H9 (cell line): ENCODE data around the gene ZNF521. TPM values are rescaled to one million over a fixed set of nuclear protein-coding genes. Genes with fewer than 3 reads are reported as not detected.

ENCODE experiments used
- DNase-seq: peaks from one replicate; pipeline ENCODE4 v3.0.0-alpha.2; 2017
- H2AFZ ChIP-seq: one replicate; pipeline ENCODE4 v1.6.1; 2013; ENCODE audit warnings: mild to moderate bottlenecking, low read length, control low read depth, moderate library complexity
- H2AK5ac ChIP-seq: 2 replicates; pipeline ENCODE4 v1.6.1; 2013; ENCODE audit warnings: low read length, control low read depth, mixed read lengths; ENCODE audit not compliant: insufficient read length
- H2BK120ac ChIP-seq: one replicate; pipeline ENCODE4 v1.6.1; 2013; ENCODE audit warnings: low read depth, mild to moderate bottlenecking, low read length, control low read depth, inconsistent platforms; ENCODE audit not compliant: poor library complexity, severe bottlenecking
- H2BK12ac ChIP-seq: 2 replicates; pipeline ENCODE4 v1.6.1; 2013; ENCODE audit warnings: low read length, control low read depth, mixed read lengths, low read depth; ENCODE audit not compliant: insufficient read length
- H2BK15ac ChIP-seq: 2 replicates; pipeline ENCODE4 v1.6.1; 2013; ENCODE audit warnings: low read depth, low read length, control low read depth
- H2BK20ac ChIP-seq: one replicate; pipeline ENCODE4 v1.6.1; 2013; ENCODE audit warnings: low read depth, mild to moderate bottlenecking, low read length, control low read depth, inconsistent platforms; ENCODE audit not compliant: poor library complexity, severe bottlenecking
- H2BK5ac ChIP-seq: 2 replicates; pipeline ENCODE4 v1.6.1; 2013; ENCODE audit warnings: low read length, control low read depth, mixed read lengths; ENCODE audit not compliant: insufficient read length
- H3K14ac ChIP-seq: 2 replicates; pipeline ENCODE4 v1.6.1; 2013; ENCODE audit warnings: low read length, control low read depth; ENCODE audit not compliant: insufficient read depth
- H3K18ac ChIP-seq: 2 replicates; pipeline ENCODE4 v1.6.1; 2013; ENCODE audit warnings: low read depth, mild to moderate bottlenecking, mixed read lengths, low read length, control low read depth; ENCODE audit not compliant: insufficient read length
- H3K23ac ChIP-seq: 2 replicates; pipeline ENCODE4 v1.6.1; 2013; ENCODE audit warnings: low read length, control low read depth, mixed read lengths, low read depth; ENCODE audit not compliant: insufficient read length
- H3K23me2 ChIP-seq: 2 replicates; pipeline ENCODE4 v1.6.1; 2013; ENCODE audit warnings: low read depth, mild to moderate bottlenecking, mixed read lengths, low read length, control low read depth; ENCODE audit not compliant: insufficient read length, poor library complexity, severe bottlenecking
- H3K27ac ChIP-seq: 2 replicates; pipeline ENCODE4 v1.5.1; 2013; ENCODE audit warnings: low read length, control low read depth, mixed read lengths, low read depth; ENCODE audit not compliant: insufficient read length
- H3K27me3 ChIP-seq: 2 replicates; pipeline ENCODE4 v1.6.1; 2013; ENCODE audit warnings: low read length, control low read depth, inconsistent platforms; ENCODE audit not compliant: insufficient read depth
- H3K4ac ChIP-seq: 2 replicates; pipeline ENCODE4 v1.6.1; 2013; ENCODE audit warnings: low read depth, mild to moderate bottlenecking, control low read depth, inconsistent platforms, low read length, moderate library complexity
- H3K4me1 ChIP-seq: 2 replicates; pipeline ENCODE4 v1.6.1; 2013; ENCODE audit warnings: low read length, control low read depth, inconsistent platforms; ENCODE audit not compliant: insufficient read depth
- H3K4me2 ChIP-seq: 2 replicates; pipeline ENCODE4 v1.6.1; 2013; ENCODE audit warnings: low read length, control low read depth, mixed read lengths; ENCODE audit not compliant: insufficient read length, insufficient read depth
- H3K56ac ChIP-seq: 2 replicates; pipeline ENCODE4 v1.6.1; 2013; ENCODE audit warnings: low read depth, mild to moderate bottlenecking, mixed read lengths, low read length, control low read depth; ENCODE audit not compliant: insufficient read length
- H3K79me1 ChIP-seq: 2 replicates; pipeline ENCODE4 v1.6.1; 2013; ENCODE audit warnings: low read depth, mild to moderate bottlenecking, moderate library complexity, low read length, control low read depth, inconsistent platforms; ENCODE audit not compliant: insufficient read depth, poor library complexity, severe bottlenecking
- H3K79me2 ChIP-seq: 2 replicates; pipeline ENCODE4 v1.6.1; 2013; ENCODE audit warnings: low read length, control low read depth, inconsistent platforms; ENCODE audit not compliant: insufficient read depth
- H3K9ac ChIP-seq: 2 replicates; pipeline ENCODE4 v1.6.1; 2013; ENCODE audit warnings: low read length, control low read depth, mixed read lengths; ENCODE audit not compliant: insufficient read length; ENCODE audit errors: extremely low read depth
- H3K9me3 ChIP-seq: one replicate; pipeline ENCODE4 v1.6.1; 2013; ENCODE audit warnings: low read depth, low read length, inconsistent platforms; ENCODE audit not compliant: control insufficient read depth
- H3T11ph ChIP-seq: one replicate; pipeline ENCODE4 v1.6.1; 2013; ENCODE audit warnings: mild to moderate bottlenecking, low read length, control low read depth, inconsistent platforms
- H4K20me1 ChIP-seq: one replicate; pipeline ENCODE4 v1.6.1; 2013; ENCODE audit not compliant: control insufficient read depth, insufficient read length, insufficient read depth
- H4K5ac ChIP-seq: 2 replicates; pipeline ENCODE4 v1.6.1; 2013; ENCODE audit warnings: low read depth, mild to moderate bottlenecking, mixed read lengths, low read length, control low read depth; ENCODE audit not compliant: insufficient read length
- H4K8ac ChIP-seq: replicated peaks from 2 replicates; pipeline ENCODE4 v1.6.1; 2013; ENCODE audit warnings: low read length, control low read depth, mixed read lengths, low read depth; ENCODE audit not compliant: insufficient read length
- H4K91ac ChIP-seq: 2 replicates; pipeline ENCODE4 v1.6.1; 2013; ENCODE audit warnings: low read depth, mild to moderate bottlenecking, moderate library complexity, mixed read lengths, low read length, control low read depth; ENCODE audit not compliant: insufficient read length
- H3K27ac Mint-ChIP-seq, 3 experiments: 2 replicates in 2 of 3; 3 replicates in 1 of 3; pipeline ENCODE4 v1.8.0; 2020 to 2021; ENCODE audit warnings: mixed read lengths in 3 of 3, mild to moderate bottlenecking in 1 of 3, moderate library complexity in 1 of 3
- H3K27me3 Mint-ChIP-seq: 2 replicates; pipeline ENCODE4 v1.8.0; 2021; ENCODE audit warnings: low read depth, mild to moderate bottlenecking, moderate library complexity, mixed read lengths
- H3K36me3 Mint-ChIP-seq, 3 experiments: 2 replicates in 2 of 3; 3 replicates in 1 of 3; pipeline ENCODE4 v1.8.0; 2020 to 2021; ENCODE audit warnings: low read depth in 3 of 3, mixed read lengths in 3 of 3; ENCODE audit not compliant: insufficient read depth in 1 of 3
- H3K4me1 Mint-ChIP-seq, 2 experiments: 2 replicates each; pipeline ENCODE4 v1.8.0; 2020; ENCODE audit warnings: mixed read lengths in 2 of 2
- H3K4me3 Mint-ChIP-seq, 2 experiments: 2 replicates in 1 of 2; 3 replicates in 1 of 2; pipeline ENCODE4 v1.8.0; 2020 to 2021; ENCODE audit warnings: mild to moderate bottlenecking in 2 of 2, mixed read lengths in 2 of 2, moderate library complexity in 1 of 2
- H3K9me3 Mint-ChIP-seq, 2 experiments: 2 replicates in 1 of 2; 3 replicates in 1 of 2; pipeline ENCODE4 v1.8.0; 2020; ENCODE audit warnings: mild to moderate bottlenecking in 2 of 2, mixed read lengths in 2 of 2, moderate library complexity in 1 of 2
- CTCF ChIP-seq: fragments of 200-600 bp; sonication (generic); conservative IDR thresholded peaks from 3 replicates; pipeline ENCODE4 v1.8.0; 2021; ENCODE audit warnings: antibody characterized with exemption, mild to moderate bottlenecking
- WGBS: extraction: QIAGEN DNeasy Blood & Tissue Kit; methylation state at CpG from one replicate; pipeline ENCODE4 v1.1.7; 2013; ENCODE audit warnings: missing lambda C conversion rate, low lambda C conversion rate, mixed read lengths; ENCODE audit not compliant: insufficient read length; ENCODE audit errors: extremely low coverage; 5-methylcytosine and 5-hydroxymethylcytosine counted together
- total RNA-seq: library from RNA; stranded (reverse); gene quantifications from 2 replicates; pipeline ENCODE4 v1.2.1, GENCODE V29; 2021

ZNF521 gene
- total RNA-seq, 1 experiment from 2014 or later: 3.3 TPM

GRCh38 chr18:25327584-25327983 lies 24.4 kb downstream of the ZNF521 start:
- no peak for TF ChIP-seq CTCF
- Histone ChIP-seq H3K4me2 (no peak overlapping the region), H3K9ac (no peak overlapping the region), H3K18ac (no peak overlapping the region), H3K27ac (no peak overlapping the region), H4K91ac (no peak overlapping the region), H2BK15ac (no peak overlapping the region), H3K4me1 (peaks cover 5% of the 10 kb centered on the region; the same call in 1 of the 2 replicates), H3K27me3 (no peaks in the 10 kb centered on the region), H3K23me2 (no peaks in the 10 kb centered on the region), H2BK5ac (no peak overlapping the region), H3K79me2 (no peaks in the 10 kb centered on the region), H3T11ph (no peak overlapping the region), H3K9me3 (no peaks in the 10 kb centered on the region), H4K8ac (no peak overlapping the region), H2AK5ac (no peak overlapping the region), H2BK20ac (no peak overlapping the region), H4K5ac (no peak overlapping the region), H4K20me1 (no peaks in the 10 kb centered on the region), H3K4ac (no peak overlapping the region), H3K14ac (no peak overlapping the region), H2AFZ (no peak overlapping the region), H2BK12ac (no peak overlapping the region), H3K79me1 (no peaks in the 10 kb centered on the region), H3K56ac (no peak overlapping the region), H2BK120ac (no peak overlapping the region), H3K23ac (no peak overlapping the region)
- H3K9me3 Mint-ChIP-seq: no peaks in the 10 kb centered on the region
- no peaks in the 10 kb centered on the region for H3K27me3 Mint-ChIP-seq
- H3K4me3 Mint-ChIP-seq: no peak overlapping the region; a peak in 1 of 5 replicates
- peaks cover 4 to 42% of the 10 kb centered on the region in 2 experiments for H3K4me1 Mint-ChIP-seq
- no CpG with 5 or more reads among the region's 9 CpGs for WGBS
- no peak for DNase-seq
- H3K36me3 Mint-ChIP-seq: 0 out of 7 replicates have a peak, but pooled peaks cover 0 to 1% (median 0%) of the 10 kb centered on the region in 3 experiments
- H3K27ac Mint-ChIP-seq: no peak overlapping the region
